ENCODE measurements around the gene NOS3. TPM values are rescaled to one million over a fixed set of nuclear protein-coding genes. Genes with fewer than 3 reads are reported as not detected.

Gene NOS3
- total RNA-seq, 4 donors from 2014 or later = 6.6 to 50.1 (median 15.8) TPM

- intact Hi-C loops (cut with DNase I; ENCODE audit: low total_unique reads) = no loop called here
Measured at GRCh38 chr7:150968056-150968733, 22.6 kb upstream of the NOS3 start.

GRCh38 chr7:150968734-150969372, 22.0 kb upstream of the NOS3 start:
- no peak overlapping the region for H3K4me3 ChIP-seq
- H3K4me1 ChIP-seq = peaks cover 3 to 5% of the 10 kb centered on the region in 2 donors
- intact Hi-C loops (cut with DNase I; ENCODE audit: low total_unique reads) = no loop called here
- DNase-seq = no peak
- H3K9me3 ChIP-seq = no peaks in the 10 kb centered on the region
- TF ChIP-seq CTCF (IDR thresholded peaks at IDR 0.05) (no peak), POLR2A (IDR thresholded peaks at IDR 0.05) (no peak)
- no peaks in the 10 kb centered on the region for H3K36me3 ChIP-seq
- H3K27me3 ChIP-seq = no peaks in the 10 kb centered on the region
- no peak overlapping the region for H3K27ac ChIP-seq

More at GRCh38 chr7:150968056-150968733, 22.6 kb upstream of the NOS3 start:
- H3K9me3 ChIP-seq = no peaks in the 10 kb centered on the region
- TF ChIP-seq CTCF (IDR thresholded peaks at IDR 0.05) (no peak), POLR2A (IDR thresholded peaks at IDR 0.05) (no peak)
- no peaks in the 10 kb centered on the region for H3K27me3 ChIP-seq
- H3K4me3 ChIP-seq = no peak overlapping the region
- H3K36me3 ChIP-seq = no peaks in the 10 kb centered on the region
- DNase-seq = no peak
- no peak overlapping the region for H3K27ac ChIP-seq
- H3K4me1 ChIP-seq = peaks cover 3 to 6% of the 10 kb centered on the region in 2 donors

- Histone ChIP-seq H3K27me3 (no peaks in the 10 kb centered on the region), H3K9me3 (no peaks in the 10 kb centered on the region), H3K4me1 (peaks cover 3 to 5% of the 10 kb centered on the region in 2 donors), H3K27ac (no peak overlapping the region), H3K4me3 (no peak overlapping the region), H3K36me3 (no peaks in the 10 kb centered on the region)
- DNase-seq = no peak
- intact Hi-C loops (cut with DNase I; ENCODE audit: low total_unique reads) = no loop called here
- TF ChIP-seq POLR2A (IDR thresholded peaks at IDR 0.05) (no peak), CTCF (IDR thresholded peaks at IDR 0.05) (no peak)
Measured at GRCh38 chr7:150969475-150969874, 21.3 kb upstream of the NOS3 start.

GRCh38 chr7:150970424-150970823, 20.4 kb upstream of the NOS3 start:
- intact Hi-C loops (cut with DNase I; ENCODE audit: low total_unique reads) = no loop called here
- no peaks in the 10 kb centered on the region for H3K9me3 ChIP-seq
- H3K4me1 ChIP-seq = peaks cover 3 to 12% of the 10 kb centered on the region in 2 donors
- H3K4me3 ChIP-seq = no peak overlapping the region
- TF ChIP-seq CTCF (IDR thresholded peaks at IDR 0.05) = no peak
- no peak for TF ChIP-seq POLR2A (IDR thresholded peaks at IDR 0.05)
- DNase-seq = no peak
- no peaks in the 10 kb centered on the region for H3K27me3 ChIP-seq
- peak overlapping the region in 1 of 2 donors; percentile 80 for H3K27ac ChIP-seq
- no peaks in the 10 kb centered on the region for H3K36me3 ChIP-seq

Measured in uterus (tissue), 4 donors.